GM19238 (cell line): ENCODE measurements around the gene MIA2.
A peak's percentile ranks its signal among the peaks of the same experiment; 100 is the strongest.
"Not testable (repeated sequence)": the region's sequence is repeated elsewhere in the genome, so short reads cannot be mapped to it uniquely, and the experiment has no call there.

ENCODE experiments used
- DNase-seq: peaks from one replicate; pipeline ENCODE4 v3.0.0; 2011; ENCODE audit warnings: low spot score; ENCODE audit not compliant: insufficient read length

MIA2 gene

GRCh38 chr14:39231751-39232553, 1.8 kb upstream of the MIA2 start:
- DNase-seq = peak; percentile 24

GRCh38 chr14:39232554-39233415, 930 bp upstream of the MIA2 start:
- no peak for DNase-seq

DNA sequence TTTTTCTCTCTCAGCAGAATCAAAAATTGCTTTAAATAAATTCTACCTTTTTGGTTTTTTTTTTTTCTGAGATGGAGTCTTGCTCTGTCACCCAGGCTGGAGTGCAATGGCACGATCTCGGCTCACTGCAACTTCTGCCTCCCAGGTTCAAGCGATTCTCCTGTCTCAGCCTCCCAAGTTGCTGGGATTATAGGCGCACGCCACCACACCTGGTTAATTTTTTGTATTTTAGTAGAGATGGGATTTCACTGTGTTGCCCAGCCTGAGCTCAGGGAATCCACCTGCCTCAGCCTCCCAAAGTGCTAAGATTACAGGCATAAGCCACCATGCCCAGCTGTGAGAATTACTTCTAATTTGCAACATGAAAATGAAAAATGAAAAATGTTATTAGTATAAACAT, 1.3 kb downstream of the MIA2 start:
- DNase-seq = not testable (repeated sequence)

DNA sequence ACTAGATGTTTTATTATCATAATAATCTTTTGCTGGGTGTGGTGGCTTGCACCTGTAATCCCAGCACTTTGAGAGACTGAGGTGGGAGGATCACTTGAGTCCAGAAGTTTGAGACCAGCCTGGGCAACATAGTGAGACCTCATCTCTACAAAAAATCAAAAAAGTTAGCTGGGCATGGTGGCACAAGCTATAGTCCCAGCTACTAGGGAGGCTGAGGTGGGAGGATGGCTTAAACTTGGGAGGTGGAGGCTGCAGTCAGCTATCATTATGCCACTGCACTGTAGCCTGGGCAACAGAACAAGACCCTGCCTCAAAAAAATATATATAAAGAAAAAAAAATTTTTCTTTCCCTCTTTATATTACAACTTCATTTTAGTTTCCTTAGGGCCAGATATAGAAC, 1.8 kb downstream of the MIA2 start:
- DNase-seq = not testable (repeated sequence)

GRCh38 chr14:39240769-39241168, 7.1 kb downstream of the MIA2 start:
- DNase-seq = no peak

DNA sequence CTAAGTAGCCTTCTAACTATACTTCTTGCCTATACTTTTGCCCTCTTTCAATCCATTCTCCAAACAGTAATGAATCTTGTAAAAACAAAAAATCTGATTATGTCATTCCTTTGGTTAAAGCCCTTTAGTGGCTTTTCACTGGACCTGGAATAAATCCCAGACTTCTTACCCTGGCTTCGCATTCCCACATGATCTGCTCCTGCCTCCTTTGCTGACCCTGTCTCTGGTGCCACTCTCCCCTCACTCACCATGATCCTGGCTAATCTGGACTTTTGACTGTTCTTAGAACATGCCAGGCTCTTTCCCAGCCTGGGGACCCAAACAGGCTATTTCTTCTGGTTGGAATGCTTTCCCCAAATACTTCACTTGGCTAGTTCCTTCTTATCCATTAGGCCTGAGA, 7.9 kb downstream of the MIA2 start:
- no peak for DNase-seq

GRCh38 chr14:39243831-39244230, 10.1 kb downstream of the MIA2 start:
- DNase-seq = no peak

GRCh38 chr14:39246618-39247017, 12.9 kb downstream of the MIA2 start:
- DNase-seq = no peak

- DNase-seq = no peak
Observed at GRCh38 chr14:39247256-39247655, 13.5 kb downstream of the MIA2 start.

GRCh38 chr14:39251547-39251946, 17.8 kb downstream of the MIA2 start:
- DNase-seq = no peak

DNA sequence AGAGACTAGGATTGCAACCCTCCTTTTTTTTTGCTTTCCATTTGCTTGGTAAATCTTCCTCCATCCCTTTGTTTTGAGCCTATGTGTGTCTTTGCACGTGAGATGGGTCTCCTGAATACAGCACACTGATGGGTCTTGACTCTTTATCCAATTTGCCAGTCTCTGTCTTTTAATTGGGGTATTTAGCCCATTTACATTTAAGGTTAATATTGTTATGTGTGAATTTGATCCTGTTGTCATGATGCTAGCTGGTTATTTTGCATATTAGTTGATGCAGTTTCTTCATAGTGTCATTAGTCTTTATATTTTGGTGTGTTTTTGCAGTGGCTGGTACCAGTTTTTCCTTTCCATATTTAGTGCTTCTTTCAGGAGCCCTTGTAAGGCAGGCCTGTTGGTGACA, 23.7 kb downstream of the MIA2 start:
- DNase-seq = not testable (repeated sequence)

GRCh38 chr14:39258782-39259545, 25.2 kb downstream of the MIA2 start:
- DNase-seq = no peak

DNA sequence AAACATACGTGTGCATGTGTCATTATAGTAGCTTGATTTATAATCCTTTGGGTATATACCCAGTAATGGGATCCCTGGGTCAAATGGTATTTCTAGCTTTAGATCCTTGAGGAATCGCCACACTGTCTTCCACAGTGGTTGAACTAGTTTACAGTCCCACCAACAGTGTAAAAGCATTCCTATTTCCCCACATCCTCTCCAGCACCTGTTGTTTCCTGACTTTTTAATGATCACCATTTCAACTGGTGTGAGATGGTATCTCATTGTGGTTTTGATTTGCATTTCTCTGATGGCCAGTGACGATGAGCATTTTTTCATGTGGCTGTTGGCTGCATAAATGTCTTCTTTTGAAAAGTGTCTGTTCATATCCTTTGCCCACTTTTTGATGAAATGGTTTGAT, 26.4 kb downstream of the MIA2 start:
- DNase-seq = not testable (repeated sequence)

GRCh38 chr14:39262214-39262613, 28.5 kb downstream of the MIA2 start:
- not testable (repeated sequence) for DNase-seq

DNA sequence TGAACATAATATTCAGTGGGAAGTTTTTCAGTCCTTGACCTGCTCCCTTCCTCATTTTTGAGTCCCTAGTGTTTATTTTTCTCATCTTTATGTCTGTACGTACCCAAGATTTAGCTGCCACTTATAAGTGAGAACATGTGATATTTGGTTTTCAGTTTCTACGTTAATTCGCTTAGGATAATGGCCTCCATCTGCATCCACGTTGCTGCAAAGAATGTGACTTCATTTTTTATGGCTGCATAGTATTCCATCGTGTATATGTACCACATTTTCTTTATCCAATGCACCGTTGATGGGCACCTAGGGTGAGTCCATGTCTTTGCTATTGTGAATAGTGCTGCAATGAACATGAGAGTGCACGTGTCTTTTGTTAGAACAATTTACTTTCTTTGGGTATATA, 30.3 kb downstream of the MIA2 start:
- DNase-seq = no peak

- DNase-seq = no peak
Observed at GRCh38 chr14:39264558-39264957, 30.8 kb downstream of the MIA2 start.

GRCh38 chr14:39265033-39265432, 31.3 kb downstream of the MIA2 start:
- DNase-seq = no peak

DNA sequence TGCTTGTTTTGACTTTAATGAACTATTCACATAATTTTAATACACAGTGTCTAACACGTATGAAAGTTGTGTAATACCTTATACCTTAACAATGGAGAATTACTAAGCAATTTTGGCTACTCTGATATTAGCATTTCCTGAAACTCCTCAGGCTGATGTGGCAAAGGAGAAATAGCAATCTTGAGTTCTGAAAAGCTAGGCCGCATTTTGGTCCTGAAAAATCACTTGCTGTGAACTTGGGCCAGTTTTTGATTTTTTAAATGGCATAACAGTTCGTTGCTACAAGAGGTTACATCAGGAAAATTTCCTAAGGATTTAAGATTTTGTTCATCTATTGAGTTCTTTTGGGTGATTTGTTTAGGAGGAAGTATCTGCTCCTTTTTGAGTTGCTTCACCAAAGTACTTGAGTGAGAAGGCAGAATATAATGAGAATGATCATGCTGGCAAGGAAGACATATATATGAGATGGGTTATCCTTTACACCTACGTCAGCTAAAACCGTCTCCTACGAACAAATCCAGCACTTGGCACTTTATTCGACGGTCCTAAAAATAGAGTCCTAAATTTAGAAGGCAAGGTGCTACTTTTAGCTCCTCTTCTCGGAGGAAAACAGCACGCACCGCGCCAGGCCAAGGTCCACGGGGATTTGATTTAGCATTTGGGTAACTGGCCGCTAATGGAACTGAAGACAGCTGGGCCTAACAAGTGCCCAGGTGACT, 32.2 kb downstream of the MIA2 start:
- no peak for DNase-seq

- DNase-seq = no peak
Observed at GRCh38 chr14:39266525-39266870, 32.8 kb downstream of the MIA2 start.

DNA sequence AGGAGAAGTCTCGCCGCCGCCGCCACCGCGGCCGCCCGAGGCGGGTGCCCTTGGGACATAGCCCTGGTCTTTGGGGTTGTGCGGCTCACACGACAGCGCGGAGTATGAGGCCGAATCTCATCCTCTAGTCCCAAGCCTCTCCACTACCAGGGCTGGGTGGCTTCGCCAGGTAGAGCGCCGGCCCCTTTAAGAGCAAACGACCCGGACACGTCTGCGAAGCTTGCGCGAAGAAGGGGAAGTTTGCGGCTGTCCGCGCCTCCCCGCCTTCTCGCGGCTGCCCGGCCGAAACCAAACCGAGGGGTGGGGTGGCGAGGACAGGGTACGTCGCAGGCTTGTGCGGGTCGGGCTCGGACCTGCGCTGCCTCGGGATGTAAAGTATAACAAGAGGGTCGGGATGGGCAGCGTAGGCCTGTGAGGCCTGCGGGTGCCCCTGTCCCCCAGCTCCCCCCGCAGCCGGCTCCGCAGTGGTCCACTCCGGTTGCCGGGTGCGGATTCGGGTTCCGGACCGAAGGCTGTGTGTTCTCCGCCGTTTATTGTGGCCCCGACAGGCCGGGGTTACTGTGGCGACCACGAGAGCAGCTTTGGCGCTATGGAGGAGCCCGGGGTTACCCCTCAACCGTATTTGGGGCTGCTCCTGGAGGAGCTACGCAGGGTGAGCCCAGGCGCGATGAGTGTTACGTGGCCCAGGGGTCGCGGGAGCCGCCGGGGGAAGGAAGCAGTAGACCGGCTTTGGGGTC, 33.3 kb downstream of the MIA2 start:
- peak; percentile 53 for DNase-seq

DNA sequence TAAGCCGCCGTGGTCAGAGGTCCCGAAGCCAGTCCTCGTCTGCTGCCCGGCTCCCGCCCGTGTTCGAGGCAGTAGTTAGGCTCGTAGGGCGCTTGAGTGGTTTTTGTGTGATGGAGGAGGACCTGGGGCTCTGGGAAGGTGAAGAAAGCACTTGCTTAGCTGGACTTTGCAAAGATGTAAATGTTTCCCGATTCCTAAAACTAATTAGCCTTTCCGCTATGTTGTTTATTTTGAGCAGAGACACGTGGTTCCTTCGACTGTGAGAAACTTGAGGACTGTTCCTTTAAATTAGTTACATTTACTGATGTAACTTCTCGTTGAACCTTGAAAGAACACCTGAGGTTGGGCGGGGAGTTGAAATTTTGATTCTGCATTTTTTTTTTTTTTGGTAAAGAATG, 33.9 kb downstream of the MIA2 start:
- DNase-seq = peak; percentile 4
